ENCODE results near the gene MRAS.

The MRAS gene

DNA sequence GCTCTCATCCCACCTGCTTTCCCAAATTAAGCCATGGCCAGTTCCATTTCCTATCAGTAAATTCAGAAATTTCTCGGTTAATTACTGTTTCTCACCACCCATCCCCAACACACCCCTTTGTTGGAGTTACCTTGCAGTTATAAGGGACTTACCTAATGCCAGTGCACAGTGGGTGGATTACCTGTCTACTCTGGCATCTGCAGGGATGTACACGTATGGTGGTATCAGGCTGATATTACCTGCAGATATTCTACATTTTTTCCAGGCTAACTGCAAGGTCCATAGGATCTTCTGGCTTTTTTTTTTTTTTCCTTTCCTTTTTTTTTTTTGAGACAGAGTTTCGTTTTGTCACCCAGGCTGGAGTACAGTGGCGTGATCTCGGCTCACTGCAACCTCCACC is 7.9 kb upstream of the MRAS start:
- DNase-seq (ENCODE audit: low spot score) = no peak

DNA sequence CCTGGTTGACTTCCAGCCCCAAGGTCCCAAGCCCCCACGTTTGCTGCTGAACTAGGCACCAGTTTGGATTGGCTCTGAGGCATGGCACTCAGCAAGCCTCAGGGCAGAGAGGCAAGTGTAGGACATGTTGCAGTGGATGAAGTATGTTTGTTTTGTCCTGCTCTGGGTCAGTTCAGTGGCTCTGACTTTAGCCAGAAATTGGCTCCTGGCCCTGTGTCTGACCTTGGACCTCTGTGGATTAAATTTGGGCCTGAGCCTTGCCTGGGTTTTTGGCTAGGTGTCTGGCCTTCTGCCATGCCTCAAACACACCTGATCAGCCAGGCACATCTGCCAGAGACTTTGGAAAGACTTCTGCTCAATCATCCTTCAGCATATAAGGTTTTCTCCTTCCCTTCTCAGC is 3.6 kb upstream of the MRAS start:
- no peak for DNase-seq (ENCODE audit: low spot score)

DNA sequence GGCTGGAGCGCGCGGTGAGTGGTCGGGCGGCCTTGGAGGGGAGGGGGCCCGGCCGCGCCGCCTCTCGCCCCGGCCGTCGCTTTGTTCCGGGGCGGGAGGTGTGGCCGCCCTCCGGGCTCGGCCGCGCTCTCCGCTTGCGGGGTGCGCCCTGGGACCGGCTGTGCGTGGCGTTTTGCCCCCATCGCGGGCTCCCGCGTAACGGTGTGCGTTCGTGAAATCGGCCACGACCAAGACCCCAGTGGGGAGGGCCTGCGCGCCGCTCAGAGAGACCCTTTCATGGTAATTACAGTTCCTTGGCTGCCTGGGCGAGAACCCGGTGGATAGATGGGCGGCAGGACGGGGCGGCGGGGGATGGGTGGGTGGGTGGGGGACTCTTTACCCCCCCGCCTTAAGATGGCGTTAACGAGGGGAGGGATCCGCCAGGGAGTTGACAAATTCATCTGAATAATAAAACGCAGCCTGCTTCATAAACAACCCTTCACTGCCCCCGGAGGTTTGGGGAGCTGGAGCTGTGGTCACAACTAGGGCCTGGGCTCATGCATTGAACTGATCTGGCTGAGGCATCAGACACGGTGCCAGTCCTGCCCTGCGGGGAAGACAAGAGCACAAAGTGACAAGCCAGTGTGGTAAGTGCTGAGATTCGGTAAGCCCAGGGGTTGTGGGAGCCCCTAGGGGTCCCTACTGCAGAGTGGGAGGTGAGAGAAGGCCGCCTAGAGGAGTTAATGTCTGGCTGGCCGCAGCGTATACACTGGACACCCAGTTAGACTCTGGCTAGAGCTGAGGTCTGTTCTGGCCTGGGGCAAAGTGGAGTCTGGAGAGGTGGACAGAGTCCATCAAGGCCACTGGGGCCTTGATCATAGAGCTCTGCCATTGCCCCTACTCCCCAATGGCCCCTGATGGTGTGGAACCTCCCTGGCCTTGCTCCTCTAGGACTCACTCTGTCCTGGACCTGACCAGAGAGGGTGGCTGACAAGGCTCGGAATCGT is 668 bp downstream of the MRAS start:
- DNase-seq (ENCODE audit: low spot score) = no peak

DNA sequence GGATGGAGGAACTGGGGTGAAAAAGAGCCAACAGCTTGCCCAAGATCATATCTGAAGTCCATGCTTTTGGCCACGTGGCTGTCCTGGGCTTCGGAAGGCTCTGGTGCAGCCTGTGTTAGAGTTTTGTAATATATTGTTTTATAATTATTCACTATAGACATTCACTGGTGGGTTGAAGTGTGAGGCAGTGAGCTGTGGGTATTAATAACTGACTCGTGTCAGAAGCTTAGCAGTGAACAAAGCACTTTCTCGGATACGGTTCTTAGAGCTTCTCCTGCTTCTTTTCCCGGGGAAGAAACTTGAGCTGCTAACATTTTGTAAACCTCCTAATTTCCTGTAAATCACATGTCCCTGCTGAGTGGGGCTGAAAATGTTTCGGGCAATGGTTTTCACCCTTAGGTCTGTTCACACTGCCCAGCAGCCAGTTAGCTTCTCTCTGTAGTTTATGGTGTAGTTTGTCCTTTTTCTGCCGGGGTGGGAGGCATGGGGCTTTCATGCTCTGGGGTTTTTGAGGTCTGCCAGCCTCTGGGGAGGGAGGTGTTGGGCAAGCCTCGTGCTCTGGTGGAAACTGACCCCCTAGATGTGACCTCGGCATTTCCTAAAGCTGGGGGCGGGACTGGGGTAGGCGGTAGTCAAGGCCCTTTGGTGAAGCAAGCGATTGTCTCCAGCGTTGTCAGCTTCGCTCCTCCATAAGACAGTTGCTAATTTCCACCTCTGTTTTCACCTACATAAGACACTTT is 1.7 kb downstream of the MRAS start:
- DNase-seq (ENCODE audit: low spot score) = no peak

DNA sequence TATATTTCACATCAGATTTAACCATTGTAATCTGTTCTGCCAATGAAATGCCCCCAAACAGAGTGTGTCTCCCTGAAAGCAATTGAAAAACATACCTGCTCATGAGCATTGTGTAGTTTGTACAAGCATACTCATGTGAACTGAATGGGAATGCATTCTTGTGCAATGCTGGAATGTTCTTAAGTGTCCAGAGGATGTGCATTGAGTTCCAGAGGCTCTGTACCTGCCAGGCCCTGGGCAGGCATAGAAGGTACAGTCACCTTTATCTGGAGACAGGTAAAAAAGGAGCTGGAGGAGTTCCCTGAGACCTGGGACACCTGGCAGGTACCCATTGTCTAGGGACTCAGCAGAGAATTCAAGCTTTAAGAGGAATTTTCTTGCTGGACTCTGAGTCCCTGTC is 2.8 kb downstream of the MRAS start:
- no peak for DNase-seq (ENCODE audit: low spot score)

DNA sequence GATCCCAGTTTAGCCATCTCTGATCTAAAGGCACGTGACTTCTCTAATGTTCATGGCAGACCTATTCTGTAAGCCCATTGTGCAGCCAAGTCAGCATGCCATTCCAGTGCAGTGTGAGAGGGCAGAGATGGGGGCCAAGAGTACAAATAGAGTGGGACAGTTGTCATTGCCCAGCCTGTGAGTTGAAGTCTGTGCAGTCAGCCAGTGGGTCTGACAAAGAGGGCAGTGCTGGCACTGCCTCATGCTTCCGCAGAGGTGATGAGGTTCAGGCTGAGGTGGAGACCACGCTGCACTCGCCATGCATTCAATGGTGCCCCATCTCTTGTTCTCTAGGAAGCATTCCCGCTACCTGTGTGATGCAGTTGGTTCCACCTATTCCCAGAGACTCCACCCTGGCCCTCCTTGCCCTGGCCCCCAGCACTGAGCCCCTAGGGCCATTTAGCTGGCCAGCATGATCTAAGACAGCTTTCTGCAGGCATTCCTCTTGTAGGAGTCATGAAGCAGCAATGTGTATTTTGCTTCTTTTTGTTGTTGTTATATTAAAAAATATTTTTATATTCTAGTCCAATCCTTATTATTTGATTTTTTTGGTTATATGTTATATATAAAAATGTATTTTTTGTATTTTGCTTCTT is 3.7 kb downstream of the MRAS start:
- no peak for DNase-seq (ENCODE audit: low spot score)

DNA sequence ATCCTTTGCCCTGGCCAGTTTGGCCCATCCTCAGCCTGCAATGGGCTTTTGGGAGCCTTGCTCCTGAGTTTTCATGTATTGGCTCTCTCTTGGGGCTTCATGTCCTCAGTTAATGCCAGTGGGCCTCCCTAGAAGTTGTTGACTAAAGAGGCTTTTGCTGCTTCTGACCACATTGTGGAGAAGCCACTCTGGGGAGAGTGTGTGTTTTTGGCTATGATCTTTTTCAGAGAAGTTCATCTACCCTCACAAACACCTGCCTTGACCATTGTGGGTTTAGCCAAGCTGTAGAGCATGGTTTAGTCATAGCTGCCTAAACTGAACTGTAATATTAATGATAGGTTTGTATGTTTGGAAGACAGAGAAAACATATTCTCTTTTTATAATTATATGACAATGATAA is 6.0 kb downstream of the MRAS start:
- DNase-seq (ENCODE audit: low spot score) = no peak

DNA sequence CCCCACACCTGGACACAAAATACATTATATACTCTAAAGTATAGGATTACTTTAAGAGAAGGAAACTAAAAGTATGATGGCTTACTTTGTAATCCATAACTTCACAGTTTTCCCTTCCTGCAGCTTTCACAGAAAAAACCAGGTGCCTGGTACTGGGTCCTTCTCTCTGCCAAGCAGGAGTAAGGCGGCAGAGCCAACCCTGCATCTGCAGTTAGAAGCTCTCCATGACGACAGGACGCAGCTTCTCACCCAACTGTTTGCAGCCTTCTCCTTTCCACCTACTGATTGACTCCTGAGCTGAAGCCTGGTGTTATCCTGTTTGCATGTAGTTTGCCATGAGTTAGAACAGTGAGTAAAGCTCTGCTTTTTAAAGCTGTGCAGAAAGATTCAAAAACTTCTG is 6.7 kb downstream of the MRAS start:
- no peak for DNase-seq (ENCODE audit: low spot score)

DNA sequence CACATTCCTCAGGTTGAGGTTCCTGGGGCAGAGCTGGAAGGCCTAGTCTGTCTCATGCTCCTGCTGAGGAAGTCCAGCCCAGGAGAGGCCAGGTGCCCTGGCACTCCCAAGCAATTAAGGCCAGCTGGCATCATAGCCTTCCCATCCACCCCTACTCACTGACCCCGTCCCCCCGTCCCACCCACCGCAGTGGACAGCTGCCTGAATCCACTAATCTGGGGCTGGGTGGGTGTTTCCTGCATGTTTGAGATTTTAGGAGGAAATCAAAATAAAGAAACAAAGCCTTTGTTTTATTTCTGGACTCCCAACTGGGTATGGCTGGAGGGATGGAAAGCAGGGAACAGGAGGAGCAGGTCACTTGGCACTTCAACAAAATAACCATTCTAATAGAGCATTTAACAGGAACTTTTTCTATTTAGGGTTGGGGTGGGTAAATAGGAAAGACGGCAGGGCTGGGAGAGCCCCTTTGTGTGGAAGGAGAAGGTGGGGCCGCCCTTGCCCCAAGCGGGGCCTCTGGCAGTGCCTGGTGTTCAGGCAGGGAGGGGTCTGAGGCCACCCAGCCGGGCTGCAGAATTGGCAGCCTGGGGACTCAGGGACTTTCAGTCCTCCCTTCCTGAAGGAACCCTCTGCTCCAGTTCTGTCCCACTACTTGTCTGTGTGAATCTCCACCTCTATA is 8.5 kb downstream of the MRAS start:
- no peak for DNase-seq (ENCODE audit: low spot score)

DNA sequence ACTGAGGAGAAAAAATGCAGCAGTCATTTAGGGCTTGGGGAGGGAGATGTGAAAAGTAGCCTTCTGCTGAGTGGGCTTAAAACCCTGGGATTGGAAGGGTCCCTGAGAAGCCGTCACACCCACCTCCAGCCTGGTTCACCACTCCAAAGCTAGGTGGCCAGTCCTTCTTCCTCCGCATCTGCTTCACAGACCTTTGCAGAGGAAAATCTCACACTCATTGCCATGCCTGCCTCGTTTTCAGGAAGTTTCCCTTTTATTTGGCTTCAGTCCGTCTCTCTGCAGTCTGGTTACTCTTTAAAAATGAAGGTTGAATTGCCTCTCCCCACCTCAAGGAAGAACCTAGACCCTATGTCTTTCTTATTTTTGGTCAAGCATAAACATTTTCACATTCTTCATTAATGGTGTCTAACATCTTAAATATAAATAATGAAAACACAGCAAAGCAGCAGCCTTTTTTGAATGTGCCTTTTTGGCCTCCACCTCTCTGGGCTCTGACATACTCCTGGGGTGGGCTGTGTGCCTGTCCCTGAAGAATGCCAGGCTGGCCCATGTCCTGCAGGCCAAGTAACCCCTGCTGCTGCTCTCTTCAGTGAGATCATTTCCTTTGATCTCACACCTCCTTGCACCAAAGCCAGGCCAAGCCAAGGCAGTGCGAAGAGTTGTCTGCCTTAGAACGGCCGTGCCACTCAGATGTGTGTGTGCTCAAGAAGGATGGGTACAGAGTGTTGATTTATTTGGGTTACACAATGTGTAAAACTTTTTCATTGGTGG is 11.0 kb downstream of the MRAS start:
- no peak for DNase-seq (ENCODE audit: low spot score)

DNA sequence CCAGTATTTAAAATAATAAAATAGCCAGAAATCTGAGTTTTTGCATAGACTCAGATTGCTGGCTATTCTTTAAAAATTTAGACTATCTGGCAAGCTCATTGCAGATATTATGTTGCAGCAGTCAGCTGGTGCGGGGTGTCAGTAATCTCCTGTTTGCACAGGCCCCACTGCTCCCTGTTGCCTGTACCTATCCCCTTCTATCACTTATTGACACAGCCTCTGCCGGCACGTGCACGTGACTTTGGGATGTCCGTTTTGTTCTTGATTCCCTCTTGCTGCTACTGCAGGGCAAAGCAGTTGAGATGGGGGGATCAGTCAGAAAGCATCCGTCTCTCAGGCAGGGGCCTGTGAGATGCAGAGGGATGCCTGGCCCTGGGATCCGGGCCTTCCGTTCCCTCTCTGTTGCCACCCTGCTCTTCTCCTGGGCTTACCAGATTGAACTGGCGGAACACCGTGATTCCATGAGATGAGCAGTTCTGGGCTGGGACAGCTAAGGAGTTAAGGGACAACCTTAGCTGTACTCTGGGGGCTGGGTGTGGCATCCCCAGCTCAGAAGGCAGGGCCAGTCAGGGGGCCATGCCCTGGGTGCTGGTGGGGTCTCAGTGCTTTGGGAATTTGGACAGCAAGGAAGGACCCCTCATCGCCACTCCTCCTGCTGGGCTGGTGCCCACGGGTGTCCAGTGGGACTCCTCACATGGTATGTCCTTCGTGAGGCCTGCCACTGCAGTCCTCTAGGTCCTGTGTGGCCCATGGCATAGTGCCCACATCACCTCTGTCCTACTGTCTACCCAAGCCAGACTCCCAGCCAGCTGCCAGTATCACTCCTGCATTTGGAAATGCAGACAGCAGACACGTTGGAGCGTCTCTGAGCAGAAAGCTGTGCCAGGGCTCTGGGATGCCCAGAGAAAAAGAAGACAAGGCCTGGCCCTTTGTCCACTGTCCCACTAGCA is 11.8 kb downstream of the MRAS start:
- DNase-seq (ENCODE audit: low spot score) = no peak

DNA sequence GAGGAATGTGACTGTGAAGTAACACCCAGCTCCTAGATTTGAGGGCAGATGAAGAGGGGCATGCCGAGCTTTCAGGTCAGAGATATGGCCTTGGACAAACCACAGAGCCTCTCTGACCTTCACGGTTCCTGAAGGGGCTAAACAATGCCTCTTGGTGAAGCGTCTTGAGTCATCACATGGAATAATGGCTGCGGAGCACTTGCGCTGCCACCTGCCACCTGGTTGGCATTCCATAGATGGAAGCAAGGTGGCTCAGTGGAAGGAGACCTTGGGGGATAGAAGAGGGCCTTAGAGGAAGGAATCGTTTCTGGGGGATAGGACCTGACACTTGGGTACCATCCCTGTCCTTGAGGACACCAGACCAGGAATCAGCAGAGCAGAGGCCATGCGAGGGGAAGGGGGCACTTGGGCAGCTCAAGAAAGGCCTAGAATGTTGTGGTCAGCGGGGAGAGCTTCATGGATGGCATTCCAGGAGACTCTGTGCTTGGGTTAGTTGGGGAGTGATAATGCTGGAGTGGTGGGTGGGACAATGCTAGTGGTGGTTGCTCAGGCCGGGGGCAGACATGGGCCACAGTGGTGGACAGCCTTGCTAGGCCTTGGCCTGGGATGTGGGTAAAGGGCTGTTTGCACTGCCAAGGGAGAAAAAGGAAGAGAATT is 12.6 kb downstream of the MRAS start:
- no peak for DNase-seq (ENCODE audit: low spot score)

DNA sequence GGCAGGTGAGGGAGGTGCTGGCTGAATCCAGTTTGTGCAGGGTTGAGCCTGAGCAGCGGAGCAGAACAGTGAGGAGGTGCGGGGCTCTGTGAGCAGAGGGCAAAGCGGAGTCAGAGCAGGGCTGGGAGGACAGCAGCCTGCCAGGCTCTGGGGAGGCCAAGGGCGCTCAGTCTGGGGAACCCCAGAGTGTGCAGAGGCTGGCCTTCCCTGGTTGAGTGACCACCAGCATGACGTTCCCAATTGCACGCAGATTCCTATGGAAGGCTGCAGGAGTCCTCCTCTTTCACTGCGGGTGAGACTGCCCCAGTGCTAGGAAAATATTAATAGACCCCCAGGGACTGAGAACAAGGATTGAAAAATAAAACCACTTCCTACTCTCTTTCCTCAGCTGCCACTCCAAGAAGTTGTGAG is 13.2 kb downstream of the MRAS start:
- no peak for DNase-seq (ENCODE audit: low spot score)

DNA sequence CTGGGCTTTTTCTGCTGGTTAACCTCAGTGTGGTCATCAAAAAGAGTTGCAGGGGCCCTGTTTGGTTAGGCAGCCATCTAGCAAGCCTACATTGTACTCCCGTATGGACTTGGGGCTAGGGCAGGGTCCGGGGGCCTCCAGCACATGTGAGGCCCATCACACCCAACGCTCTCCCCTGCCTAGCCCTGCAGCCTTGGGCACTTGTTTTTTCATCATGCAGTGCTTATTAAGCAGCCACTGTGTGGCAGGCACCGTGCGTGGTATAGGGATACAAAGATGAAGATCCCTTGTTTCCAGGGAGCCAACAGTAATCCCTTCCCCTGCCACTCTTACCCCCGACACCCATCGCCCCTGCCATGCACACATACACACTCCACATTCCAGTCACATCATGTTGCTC is 14.2 kb downstream of the MRAS start:
- DNase-seq (ENCODE audit: low spot score) = no peak

DNA sequence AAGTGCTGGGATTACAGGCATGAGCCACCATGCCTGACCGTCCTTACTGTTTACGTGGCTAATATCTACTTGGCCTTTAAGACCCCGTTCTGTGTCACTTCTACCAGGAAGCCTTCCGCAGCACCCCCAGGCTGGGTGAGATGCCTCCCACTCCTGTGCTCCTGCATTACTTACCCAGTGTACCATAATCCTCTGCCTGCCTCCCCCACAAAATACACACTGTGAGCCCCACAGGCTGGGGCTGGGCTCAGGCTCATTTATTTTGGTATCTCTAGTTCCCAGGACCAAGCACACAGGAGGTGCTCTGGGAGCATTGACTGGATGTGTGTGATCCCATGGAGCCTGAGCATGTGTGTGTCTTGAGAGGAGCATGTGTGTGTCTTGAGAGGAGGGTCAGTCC is 14.9 kb downstream of the MRAS start:
- DNase-seq (ENCODE audit: low spot score) = no peak

DNA sequence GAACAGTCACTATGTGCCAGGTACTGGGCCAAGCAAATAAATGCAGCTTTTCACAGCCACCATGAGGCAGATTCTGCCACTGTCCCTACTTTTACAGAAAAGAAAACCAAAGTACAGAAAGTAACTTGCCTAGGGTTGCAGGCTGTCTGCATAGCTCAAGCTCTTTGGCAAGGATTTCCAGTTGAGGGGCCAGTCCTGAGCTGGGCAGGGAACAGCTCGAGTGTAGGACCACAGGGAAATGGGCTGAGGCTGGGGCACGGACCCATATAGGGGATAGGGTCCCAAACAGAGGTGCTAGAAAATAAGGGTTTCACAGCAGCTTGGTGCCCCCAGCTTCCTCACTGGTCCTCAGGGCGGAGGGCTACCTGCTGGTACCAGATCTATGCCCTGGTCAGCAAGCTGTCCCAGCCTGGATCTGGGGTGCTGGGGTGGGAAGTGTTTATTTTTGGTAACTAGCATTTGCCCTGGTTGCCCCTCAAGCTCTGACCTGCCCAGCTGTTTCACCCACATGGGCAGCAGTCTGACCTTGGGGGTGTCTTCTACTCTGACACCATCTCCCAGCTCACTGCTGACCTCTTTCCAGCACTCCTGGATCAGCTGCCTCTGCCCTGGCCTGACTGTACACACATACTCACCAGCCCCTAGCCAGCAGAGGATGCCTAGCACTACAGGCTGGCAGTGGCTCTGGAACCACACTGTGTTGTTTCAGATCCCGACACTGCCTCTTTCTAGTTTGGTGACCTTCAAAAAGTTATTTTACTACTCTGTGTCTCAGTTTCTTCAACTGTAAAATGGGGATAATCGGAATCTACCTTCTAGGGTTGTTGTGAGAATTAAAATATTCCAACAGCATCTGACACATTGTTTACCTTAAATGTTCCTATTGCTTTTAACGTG is 16.2 kb downstream of the MRAS start:
- DNase-seq (ENCODE audit: low spot score) = no peak

DNA sequence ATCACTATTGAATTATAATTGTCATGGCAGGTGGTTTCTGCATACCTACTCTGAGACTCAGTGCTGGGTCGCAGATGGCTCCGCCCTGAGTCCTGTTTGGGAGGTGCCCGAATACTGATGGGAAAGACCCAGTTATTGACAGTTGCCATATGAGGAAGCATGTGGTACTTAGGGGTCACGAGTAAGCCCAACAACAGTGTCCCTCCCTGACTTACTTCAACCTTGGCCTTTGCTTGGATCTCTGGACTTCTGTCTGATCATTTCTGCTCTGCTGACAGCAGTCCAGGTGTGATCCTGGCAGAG is 16.8 kb downstream of the MRAS start:
- DNase-seq (ENCODE audit: low spot score) = no peak

DNA sequence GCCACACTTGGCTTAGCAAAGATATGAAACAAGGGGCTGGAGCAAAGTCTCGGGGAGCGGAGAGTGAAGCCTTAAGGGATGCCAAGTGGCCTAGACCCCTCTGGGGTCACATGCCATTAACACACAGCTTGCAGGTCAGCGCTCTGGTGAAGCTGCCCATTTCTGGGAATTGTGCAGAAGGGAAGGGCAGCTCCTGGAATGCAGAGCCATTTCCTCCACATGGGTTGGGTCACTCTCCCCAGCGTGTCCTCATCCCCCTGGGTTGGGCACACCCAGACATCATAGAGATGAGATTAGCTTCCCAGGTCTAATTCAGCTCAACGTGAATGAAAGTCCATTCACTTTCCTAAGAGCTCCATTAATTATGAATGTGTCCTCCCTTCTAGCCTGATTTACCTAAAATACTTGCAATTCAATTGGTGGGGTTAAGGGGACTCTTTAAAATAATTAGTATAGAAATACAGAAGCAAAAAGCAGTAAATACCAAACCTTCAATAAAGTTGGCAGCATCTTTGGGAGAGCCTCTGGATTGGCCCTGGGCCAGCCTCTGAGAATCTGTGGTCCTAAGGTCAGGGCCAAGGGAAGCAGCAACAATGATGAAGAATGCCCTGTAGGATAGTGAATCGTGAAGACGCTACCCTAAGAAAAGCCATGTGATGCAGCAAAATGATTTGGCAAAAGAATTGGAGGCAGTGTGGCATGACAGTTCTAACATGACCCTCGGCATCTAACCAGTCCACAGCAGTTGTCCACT is 17.8 kb downstream of the MRAS start:
- no peak for DNase-seq (ENCODE audit: low spot score)

Measured in CD4-positive, alpha-beta T cell treated with Interleukin-15 for 4 hours (primary cell).